SU-DHL-6 (cell line): ENCODE results near the gene ZNF91.

Experiments used
- H2AFZ ChIP-seq: fragments of 200-600 bp; sonication (generic); 2 replicates; pipeline ENCODE4 v1.6.1; 2014; ENCODE audit warnings: low read depth, mild to moderate bottlenecking, moderate library complexity, mixed read lengths, antibody characterized with exemption, low read length; ENCODE audit not compliant: severe bottlenecking
- H3F3A ChIP-seq: fragments of 200-600 bp; shearing (Covaris generic); 2 replicates; pipeline ENCODE4 v1.6.0; 2016; ENCODE audit warnings: antibody characterized with exemption, mild to moderate bottlenecking; ENCODE audit not compliant: insufficient read depth
- H3K27ac ChIP-seq: fragments of 200-600 bp; sonication (generic); 2 replicates; pipeline ENCODE4 v1.5.1; 2016; ENCODE audit warnings: low read depth, mild to moderate bottlenecking, low read length, moderate library complexity, mixed read lengths
- H3K27me3 ChIP-seq: fragments of 200-600 bp; sonication (generic), shearing (Covaris generic); 2 replicates; pipeline ENCODE4 v1.6.0; 2014; ENCODE audit warnings: mild to moderate bottlenecking, low read length
- H3K36me3 ChIP-seq: fragments of 200-600 bp; sonication (generic); 2 replicates; pipeline ENCODE4 v1.6.1; 2014; ENCODE audit warnings: mild to moderate bottlenecking, low read length, mixed read lengths
- H3K4me2 ChIP-seq: fragments of 300-600, 200-600 bp; shearing (Covaris generic), sonication (generic); 2 replicates; pipeline ENCODE4 v1.6.0; 2014; ENCODE audit warnings: low read length, low read depth, mild to moderate bottlenecking; ENCODE audit not compliant: poor library complexity, severe bottlenecking
- H3K4me3 ChIP-seq: fragments of 200-600 bp; sonication (generic); 2 replicates; pipeline ENCODE4 v1.5.1; 2014; ENCODE audit warnings: antibody characterized with exemption, low read length, mild to moderate bottlenecking, mixed read lengths; ENCODE audit not compliant: insufficient read depth, poor library complexity, severe bottlenecking
- H3K79me2 ChIP-seq: fragments of 200-600 bp; sonication (generic); 2 replicates; pipeline ENCODE4 v1.6.1; 2014; ENCODE audit warnings: mild to moderate bottlenecking, low read length, moderate library complexity; ENCODE audit not compliant: insufficient read depth
- H3K9ac ChIP-seq: fragments of 200-600 bp; sonication (generic); 2 replicates; pipeline ENCODE4 v1.7.0; 2014; ENCODE audit warnings: mild to moderate bottlenecking, low read length
- H3K9me2 ChIP-seq: fragments of 200-600 bp; sonication (generic); replicated peaks from 2 replicates; pipeline ENCODE4 v1.6.1; 2014; ENCODE audit warnings: low read length; ENCODE audit not compliant: insufficient read depth
- H3K9me3 ChIP-seq: fragments of 200-600 bp; sonication (generic); 2 replicates; pipeline ENCODE4 v1.6.1; 2014; ENCODE audit warnings: low read length, mixed read lengths; ENCODE audit not compliant: insufficient read depth
- H4K20me1 ChIP-seq: fragments of 200-600 bp; sonication (generic); 2 replicates; pipeline ENCODE4 v1.6.1; 2014; ENCODE audit warnings: low read depth, mild to moderate bottlenecking, antibody characterized with exemption, low read length, moderate library complexity, mixed read lengths
- CTCF ChIP-seq: fragments of 200-600 bp; sonication (generic); IDR thresholded peaks from one replicate; pipeline ENCODE4 v1.5.1; 2017; ENCODE audit warnings: antibody characterized with exemption, mild to moderate bottlenecking, low read length, moderate library complexity; ENCODE audit not compliant: insufficient read depth, poor library complexity, severe bottlenecking
- EZH2phosphoT487 ChIP-seq: fragments of 200-600 bp; sonication (generic), shearing (Covaris generic); conservative IDR thresholded peaks from 2 replicates; pipeline ENCODE4 v1.6.1; 2018; ENCODE audit warnings: mild to moderate bottlenecking, antibody characterized with exemption, low read length, moderate library complexity, mixed read lengths

ZNF91 gene

GRCh38 chr19:23403581-23404324, 8.5 kb upstream of the ZNF91 start:
- Histone ChIP-seq H3K4me3 (no peak overlapping the region), H3F3A (no peaks in the 10 kb centered on the region), H3K9ac (no peak overlapping the region), H3K36me3 (no peaks in the 10 kb centered on the region), H3K27me3 (no peaks in the 10 kb centered on the region), H3K4me2 (no peak overlapping the region), H2AFZ (no peak overlapping the region), H3K27ac (no peak overlapping the region), H3K9me2 (no peaks in the 10 kb centered on the region), H3K9me3 (no peaks in the 10 kb centered on the region), H4K20me1 (no peaks in the 10 kb centered on the region), H3K79me2 (no peaks in the 10 kb centered on the region)
- TF ChIP-seq CTCF (no peak), EZH2phosphoT487 (no peak)

- no peaks in the 10 kb centered on the region for H3K79me2 ChIP-seq
- no peaks in the 10 kb centered on the region for H3K27me3 ChIP-seq
- H3K27ac ChIP-seq = no peak overlapping the region
- no peak overlapping the region for H2AFZ ChIP-seq
- H3K9me2 ChIP-seq = no peaks in the 10 kb centered on the region
- H3K36me3 ChIP-seq = no peaks in the 10 kb centered on the region
- no peaks in the 10 kb centered on the region for H4K20me1 ChIP-seq
- H3K9ac ChIP-seq = no peak overlapping the region
- no peaks in the 10 kb centered on the region for H3K9me3 ChIP-seq
- TF ChIP-seq EZH2phosphoT487 = no peak
- no peak for TF ChIP-seq CTCF
- H3K4me2 ChIP-seq = no peak overlapping the region
- H3K4me3 ChIP-seq = no peak overlapping the region
- H3F3A ChIP-seq = no peaks in the 10 kb centered on the region
These were observed 7.8 kb upstream of the ZNF91 start for GRCh38 chr19:23403052-23403451.

- Histone ChIP-seq H3K9ac (no peak overlapping the region), H3F3A (no peaks in the 10 kb centered on the region), H3K27ac (no peak overlapping the region), H3K36me3 (no peaks in the 10 kb centered on the region), H3K27me3 (no peaks in the 10 kb centered on the region), H3K79me2 (no peaks in the 10 kb centered on the region), H2AFZ (no peak overlapping the region), H3K4me3 (no peak overlapping the region), H4K20me1 (no peaks in the 10 kb centered on the region), H3K9me3 (no peaks in the 10 kb centered on the region), H3K4me2 (no peak overlapping the region), H3K9me2 (no peaks in the 10 kb centered on the region)
- TF ChIP-seq EZH2phosphoT487 (no peak), CTCF (no peak)
These were observed 7.1 kb upstream of the ZNF91 start for GRCh38 chr19:23402388-23402787.
